Neural progenitor cell (in vitro differentiated cells): ENCODE data around the gene DNAJB11.

Source experiments
- CTCF ChIP-seq: fragments of 200-600 bp; sonication (generic); IDR thresholded peaks from 2 replicates; pipeline ENCODE4 v1.5.1; 2017; ENCODE audit warnings: antibody characterized with exemption, mild to moderate bottlenecking
- EZH2 ChIP-seq: fragments of 200-600 bp; sonication (generic); IDR thresholded peaks from 2 replicates; pipeline ENCODE4 v1.6.1; 2017; ENCODE audit warnings: antibody characterized with exemption, mild to moderate bottlenecking, moderate library complexity
- EZH2phosphoT487 ChIP-seq: fragments of 200-600 bp; sonication (generic); IDR thresholded peaks from 2 replicates; pipeline ENCODE4 v1.6.1; 2017; ENCODE audit warnings: antibody characterized with exemption

- no peak for TF ChIP-seq CTCF
- TF ChIP-seq EZH2phosphoT487, result no peak
- no peak for TF ChIP-seq EZH2
These were observed 38.8 kb downstream of the DNAJB11 start for GRCh38 chr3:186609247-186609868.
